Sciatic nerve (tissue), 2 donors: ENCODE results near the gene ITPK1. TPM values are rescaled to one million over a fixed set of nuclear protein-coding genes. Genes with fewer than 3 reads are reported as not detected.

Experiments
- ATAC-seq: fragments of 200-7000 bp; cut with Tn5 transposase; one replicate; pipeline ENCODE4 v1.9.1; 2020; ENCODE audit warnings: mild to moderate bottlenecking, moderate library complexity
- DNase-seq: peaks from one replicate; pipeline ENCODE4 v3.0.0-alpha.2; 2020; ENCODE audit warnings: low spot score
- intact Hi-C: fragments of 100-400 bp; cut with DNase I; formaldehyde crosslinking; loops from one replicate; pipeline ENCODE4 v1.14.2; 2022
- total RNA-seq: library from RNA; stranded (reverse); fragmentation: NEBNext Ultra II Directional; extraction: Animal tissue kit (Norgen Biotek cat#: 25700); gene quantifications from one replicate; pipeline ENCODE4 v1.2.1, GENCODE V29; 2021
- donor health status: DM: no; HTN: no; CAD: no.
- donor health status: DM: no; HTN: no; CAD: no.

The ITPK1 gene
- total RNA-seq, 1 donor from 2014 or later = 118 TPM

- DNase-seq (no peak), ATAC-seq (no peak)
- intact Hi-C loops = no loop called here
These were observed 171.7 kb downstream of the ITPK1 start for GRCh38 chr14:92943855-92944570.

GRCh38 chr14:92942976-92943710 is 172.6 kb downstream of the ITPK1 start:
- intact Hi-C loops = no loop called here
- ATAC-seq (no peak), DNase-seq (no peak)

- no peak for DNase-seq
- ATAC-seq = no peak
- intact Hi-C loops = no loop called here
These were observed 173.1 kb downstream of the ITPK1 start for GRCh38 chr14:92942576-92942975.

- ATAC-seq (no peak), DNase-seq (no peak)
- intact Hi-C loops = no loop called here
These were observed 173.6 kb downstream of the ITPK1 start for GRCh38 chr14:92942136-92942535.

- intact Hi-C loops = loop anchor here (1.0 kb wide), 1 partner anchor 27 kb away; no protein-coding TSS in a partner anchor
- ATAC-seq = no peak
- DNase-seq = no peak
These were observed 174.2 kb downstream of the ITPK1 start for GRCh38 chr14:92941531-92941930.

GRCh38 chr14:92940543-92940942 is 175.2 kb downstream of the ITPK1 start:
- ATAC-seq (no peak), DNase-seq (no peak)
- intact Hi-C loops = no loop called here

GRCh38 chr14:92939699-92940098 is 176.0 kb downstream of the ITPK1 start:
- no peak for DNase-seq
- no peak for ATAC-seq
- intact Hi-C loops = no loop called here

GRCh38 chr14:92938890-92939671 is 176.6 kb downstream of the ITPK1 start:
- ATAC-seq (no peak), DNase-seq (no peak)
- intact Hi-C loops = no loop called here

- intact Hi-C loops = no loop called here
- ATAC-seq (no peak), DNase-seq (no peak)
These were observed 177.4 kb downstream of the ITPK1 start for GRCh38 chr14:92938235-92938875.

- intact Hi-C loops = no loop called here
- ATAC-seq (no peak), DNase-seq (no peak)
These were observed 178.4 kb downstream of the ITPK1 start for GRCh38 chr14:92937051-92937937.

GRCh38 chr14:92936085-92936484 is 179.6 kb downstream of the ITPK1 start:
- intact Hi-C loops = no loop called here
- ATAC-seq (no peak), DNase-seq (no peak)

GRCh38 chr14:92935446-92935845 is 180.3 kb downstream of the ITPK1 start:
- ATAC-seq (no peak), DNase-seq (no peak)
- intact Hi-C loops = no loop called here

GRCh38 chr14:92934196-92935085 is 181.3 kb downstream of the ITPK1 start:
- ATAC-seq (no peak), DNase-seq (no peak)
- intact Hi-C loops = no loop called here

GRCh38 chr14:92933481-92933880 is 182.2 kb downstream of the ITPK1 start:
- ATAC-seq (no peak), DNase-seq (no peak)
- intact Hi-C loops = no loop called here

GRCh38 chr14:92932448-92933395 is 183.0 kb downstream of the ITPK1 start:
- intact Hi-C loops = no loop called here
- ATAC-seq = no peak
- no peak for DNase-seq

- ATAC-seq (no peak), DNase-seq (no peak)
- intact Hi-C loops = no loop called here
These were observed 183.9 kb downstream of the ITPK1 start for GRCh38 chr14:92931681-92932447.
